ENCODE results near the gene ASAP2.

ASAP2 gene

GRCh38 chr2:9388199-9388681 is 181.6 kb downstream of the ASAP2 start:
- no peak for TF ChIP-seq SIN3A (IDR thresholded peaks at IDR 0.05; ENCODE audit: borderline replicate concordance, insufficient read depth, low read length)
- no peak for TF ChIP-seq FOXP2 (optimal IDR thresholded peaks at IDR 0.05; ENCODE audit: borderline replicate concordance, extremely low read depth, extremely low read length, insufficient read depth)
- no peak for TF ChIP-seq REST (IDR thresholded peaks at IDR 0.05; ENCODE audit: insufficient read depth in 1 of 2, low read depth in 2 of 2, low read length in 2 of 2)
- no peak for TF ChIP-seq POLR2AphosphoS5 (IDR thresholded peaks at IDR 0.05; ENCODE audit: low read depth, low read length)
- no peak for TF ChIP-seq TAF1 (IDR thresholded peaks at IDR 0.05; ENCODE audit: borderline replicate concordance, insufficient read depth, low read length)

GRCh38 chr2:9388950-9389911 is 182.6 kb downstream of the ASAP2 start:
- TF ChIP-seq FOXP2 (optimal IDR thresholded peaks at IDR 0.05; ENCODE audit: borderline replicate concordance, extremely low read depth, extremely low read length, insufficient read depth) (no peak), SIN3A (IDR thresholded peaks at IDR 0.05; ENCODE audit: borderline replicate concordance, insufficient read depth, low read length) (no peak), POLR2AphosphoS5 (IDR thresholded peaks at IDR 0.05; ENCODE audit: low read depth, low read length) (no peak), TAF1 (IDR thresholded peaks at IDR 0.05; ENCODE audit: borderline replicate concordance, insufficient read depth, low read length) (no peak), REST (IDR thresholded peaks at IDR 0.05; ENCODE audit: insufficient read depth in 1 of 2, low read depth in 2 of 2, low read length in 2 of 2) (no peak)

DNA sequence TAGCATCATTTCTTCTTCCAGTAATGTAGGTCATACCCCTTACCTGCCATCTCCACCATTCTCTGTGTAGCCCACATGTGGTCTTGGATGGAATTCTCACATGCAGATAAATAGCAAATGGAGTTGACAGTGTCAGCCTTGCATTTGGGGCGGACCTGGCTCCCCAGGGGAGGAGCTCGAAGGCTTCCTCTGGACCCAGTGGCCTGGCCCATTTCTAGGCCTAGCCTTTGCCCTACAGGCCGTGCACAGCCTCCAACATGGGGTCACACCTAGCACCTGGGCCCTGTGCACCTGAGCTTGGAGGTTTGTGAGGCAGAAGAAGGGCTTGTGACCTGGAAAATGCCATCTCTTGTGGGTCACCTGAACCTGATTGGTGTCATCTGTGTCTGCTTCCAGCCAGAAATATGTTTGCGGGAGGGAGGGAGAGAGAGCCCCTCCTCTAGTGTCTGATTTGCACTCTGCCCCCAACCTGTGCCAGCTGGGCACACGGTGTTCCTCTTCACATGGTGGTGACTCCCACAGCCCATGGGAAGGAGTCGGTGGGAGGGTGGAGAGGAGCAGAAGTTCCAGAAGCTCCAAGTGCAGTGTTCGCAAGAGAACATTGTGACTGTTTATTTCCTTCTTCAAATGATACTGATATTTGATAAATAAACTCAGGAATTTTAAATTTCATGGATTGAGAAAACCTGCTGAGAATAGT is 183.7 kb downstream of the ASAP2 start:
- no peak for TF ChIP-seq POLR2AphosphoS5 (IDR thresholded peaks at IDR 0.05; ENCODE audit: low read depth, low read length)
- no peak for TF ChIP-seq REST (IDR thresholded peaks at IDR 0.05; ENCODE audit: insufficient read depth in 1 of 2, low read depth in 2 of 2, low read length in 2 of 2)
- TF ChIP-seq SIN3A (IDR thresholded peaks at IDR 0.05; ENCODE audit: borderline replicate concordance, insufficient read depth, low read length): no peak
- no peak for TF ChIP-seq FOXP2 (optimal IDR thresholded peaks at IDR 0.05; ENCODE audit: borderline replicate concordance, extremely low read depth, extremely low read length, insufficient read depth)
- TF ChIP-seq TAF1 (IDR thresholded peaks at IDR 0.05; ENCODE audit: borderline replicate concordance, insufficient read depth, low read length): no peak

DNA sequence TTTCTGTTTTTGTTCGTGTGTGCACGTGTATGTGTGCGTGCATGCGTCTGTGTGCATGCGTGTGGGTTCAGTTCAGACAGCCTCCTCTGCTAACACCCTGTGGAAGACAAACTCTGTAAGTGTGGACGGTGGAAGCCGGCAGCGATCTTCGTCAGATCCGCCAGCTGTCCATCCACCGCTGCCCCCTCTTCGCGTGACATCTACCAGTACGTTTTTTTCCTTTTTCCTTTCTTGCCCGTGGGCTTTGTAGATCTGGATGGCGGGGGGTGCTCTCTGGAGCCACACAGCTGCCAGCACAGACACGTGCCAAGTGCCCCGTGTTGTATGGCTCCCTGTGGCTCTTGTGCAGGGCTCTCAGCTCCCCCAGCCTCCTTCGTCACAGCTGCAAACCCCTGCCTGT is 184.4 kb downstream of the ASAP2 start:
- TF ChIP-seq REST (IDR thresholded peaks at IDR 0.05; ENCODE audit: insufficient read depth in 1 of 2, low read depth in 2 of 2, low read length in 2 of 2): no peak
- TF ChIP-seq POLR2AphosphoS5 (IDR thresholded peaks at IDR 0.05; ENCODE audit: low read depth, low read length): no peak
- TF ChIP-seq SIN3A (IDR thresholded peaks at IDR 0.05; ENCODE audit: borderline replicate concordance, insufficient read depth, low read length): no peak
- TF ChIP-seq FOXP2 (optimal IDR thresholded peaks at IDR 0.05; ENCODE audit: borderline replicate concordance, extremely low read depth, extremely low read length, insufficient read depth): no peak
- TF ChIP-seq TAF1 (IDR thresholded peaks at IDR 0.05; ENCODE audit: borderline replicate concordance, insufficient read depth, low read length): no peak

All from PFSK-1 (cell line).